SK-N-SH treated with all-trans-retinoic acid at 6 μM for 48 hours (cell line): ENCODE results near the gene PLAGL1.

Source experiments
- ATAC-seq: fragments of 200-7000 bp; cut with Tn5 transposase; 3 replicates; pipeline ENCODE4 v1.9.1; 2020; ENCODE audit warnings: mild to moderate bottlenecking, moderate library complexity
- ARNTL ChIP-seq: fragments of 450-650 bp; formaldehyde crosslinking; IDR thresholded peaks from 2 replicates; pipeline ENCODE4 v1.5.0; 2020; ENCODE audit warnings: low read depth, mild to moderate bottlenecking, moderate library complexity, borderline replicate concordance
- BACH2 ChIP-seq: fragments of 250-450 bp; sonication (Bioruptor Pico); IDR thresholded peaks from 2 replicates; pipeline ENCODE4 v1.9.0; 2021; ENCODE audit warnings: mild to moderate bottlenecking, borderline replicate concordance
- CREB5 ChIP-seq: fragments of 250-450 bp; sonication (Bioruptor Pico); IDR thresholded peaks from 2 replicates; pipeline ENCODE4 v1.5.1; 2020; ENCODE audit warnings: low read depth, mild to moderate bottlenecking, moderate library complexity
- CSRNP3 ChIP-seq: fragments of 250-450 bp; sonication (Bioruptor Pico); IDR thresholded peaks from 2 replicates; pipeline ENCODE4 v1.5.1; 2021; ENCODE audit warnings: mild to moderate bottlenecking, moderate library complexity
- ESRRG ChIP-seq: fragments of 250-450 bp; sonication (Bioruptor Pico); IDR thresholded peaks from 2 replicates; pipeline ENCODE4 v1.6.1; 2021; ENCODE audit warnings: mild to moderate bottlenecking
- GLIS3 ChIP-seq: fragments of 250-450 bp; sonication (Bioruptor Pico); IDR thresholded peaks from 2 replicates; pipeline ENCODE4 v1.5.0; 2020; ENCODE audit warnings: mild to moderate bottlenecking, moderate library complexity
- ISL1 ChIP-seq: fragments of 250-450 bp; sonication (Bioruptor Pico); IDR thresholded peaks from 2 replicates; pipeline ENCODE4 v2.1.2; 2022; ENCODE audit warnings: mild to moderate bottlenecking, moderate library complexity
- OSR1 ChIP-seq: fragments of 250-450 bp; sonication (Bioruptor Pico); IDR thresholded peaks from 2 replicates; pipeline ENCODE4 v1.8.0; 2022; ENCODE audit warnings: moderate library complexity, mild to moderate bottlenecking, inconsistent platforms
- PPARA ChIP-seq: fragments of 250-450 bp; sonication (Bioruptor Pico); IDR thresholded peaks from 2 replicates; pipeline ENCODE4 v1.5.0; 2020; ENCODE audit warnings: mild to moderate bottlenecking, borderline replicate concordance
- RARB ChIP-seq: fragments of 250-450 bp; sonication (Bioruptor Pico); IDR thresholded peaks from 2 replicates; pipeline ENCODE4 v1.8.0; 2021; ENCODE audit warnings: mild to moderate bottlenecking, moderate library complexity
- SNAI2 ChIP-seq: fragments of 250-450 bp; sonication (Bioruptor Pico); IDR thresholded peaks from 2 replicates; pipeline ENCODE4 v1.5.0; 2020; ENCODE audit warnings: mild to moderate bottlenecking, moderate library complexity
- TCF4 ChIP-seq: fragments of 250-450 bp; sonication (Bioruptor Pico); IDR thresholded peaks from 2 replicates; pipeline ENCODE4 v1.8.0; 2021; ENCODE audit warnings: mild to moderate bottlenecking, moderate library complexity, borderline replicate concordance
- TOX ChIP-seq: fragments of 250-450 bp; sonication (Bioruptor Pico); IDR thresholded peaks from 2 replicates; pipeline ENCODE4 v1.8.0; 2021; ENCODE audit warnings: mild to moderate bottlenecking, moderate library complexity, borderline replicate concordance
- TSHZ2 ChIP-seq: fragments of 250-450 bp; sonication (Bioruptor Pico); IDR thresholded peaks from 2 replicates; pipeline ENCODE4 v1.5.0; 2020; ENCODE audit warnings: mild to moderate bottlenecking, moderate library complexity
- ZC3H10 ChIP-seq: fragments of 250-450 bp; sonication (Bioruptor Pico); IDR thresholded peaks from 2 replicates; pipeline ENCODE4 v1.5.1; 2021; ENCODE audit warnings: mild to moderate bottlenecking, moderate library complexity
- ZFP3 ChIP-seq: fragments of 250-450 bp; sonication (Bioruptor Pico); IDR thresholded peaks from 2 replicates; pipeline ENCODE4 v1.5.0; 2020; ENCODE audit warnings: mild to moderate bottlenecking, moderate library complexity
- ZNF565 ChIP-seq: fragments of 450-650 bp; formaldehyde crosslinking; conservative IDR thresholded peaks from 2 replicates; pipeline ENCODE4 v1.5.0; 2020; ENCODE audit warnings: low read depth, mild to moderate bottlenecking, moderate library complexity
- ZNF70 ChIP-seq: fragments of 450-650 bp; formaldehyde crosslinking; IDR thresholded peaks from 2 replicates; pipeline ENCODE4 v1.5.0; 2020; ENCODE audit warnings: mild to moderate bottlenecking, moderate library complexity
- ZNF8 ChIP-seq: fragments of 450-650 bp; formaldehyde crosslinking; IDR thresholded peaks from 2 replicates; pipeline ENCODE4 v1.5.0; 2020; ENCODE audit warnings: mild to moderate bottlenecking, moderate library complexity
- TF ChIP-seq, protein P1 (sequence below): fragments of 250-450 bp; sonication (Bioruptor Pico); IDR thresholded peaks from 2 replicates; pipeline ENCODE4 v1.8.0; 2021; ENCODE audit warnings: low read depth, mild to moderate bottlenecking, moderate library complexity, borderline replicate concordance
- TF ChIP-seq, protein P2 (sequence below): fragments of 250-450 bp; sonication (Bioruptor Pico); IDR thresholded peaks from 2 replicates; pipeline ENCODE4 v1.8.0; 2020; ENCODE audit warnings: mild to moderate bottlenecking, moderate library complexity, borderline replicate concordance

The PLAGL1 gene

DNA sequence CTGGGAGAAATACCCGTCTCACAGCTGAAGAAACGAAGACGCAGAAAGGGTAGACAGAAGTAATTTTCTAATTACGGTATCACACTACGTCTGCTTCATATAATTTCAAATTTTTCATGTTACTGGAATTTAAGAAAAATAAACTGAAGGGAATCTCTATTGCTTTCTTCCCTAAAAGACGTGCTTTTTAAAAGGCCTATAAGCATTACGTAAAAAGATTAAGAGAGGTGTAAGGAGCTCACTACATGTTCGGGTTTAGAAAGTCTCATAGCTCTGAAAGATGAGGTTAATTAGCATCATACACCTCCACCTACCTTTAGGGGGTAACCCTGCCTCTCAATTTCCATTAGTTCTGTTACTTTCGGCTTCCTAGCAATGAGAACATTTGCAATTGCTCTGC, 787 bp upstream of the PLAGL1 start:
- TF ChIP-seq ZNF70 (CRISPR knock-in tag) (no peak), ISL1 (CRISPR knock-in tag) (no peak), ZNF565 (CRISPR knock-in tag) (no peak), CREB5 (CRISPR knock-in tag) (no peak), ARNTL (CRISPR knock-in tag) (no peak), ZNF8 (no peak), TSHZ2 (CRISPR knock-in tag) (no peak), CSRNP3 (no peak), ESRRG (no peak), PPARA (no peak), GLIS3 (CRISPR knock-in tag) (no peak), RARB (CRISPR knock-in tag) (no peak), OSR1 (CRISPR knock-in tag) (no peak), ZFP3 (CRISPR knock-in tag) (no peak)
- TF ChIP-seq, protein P1, sequence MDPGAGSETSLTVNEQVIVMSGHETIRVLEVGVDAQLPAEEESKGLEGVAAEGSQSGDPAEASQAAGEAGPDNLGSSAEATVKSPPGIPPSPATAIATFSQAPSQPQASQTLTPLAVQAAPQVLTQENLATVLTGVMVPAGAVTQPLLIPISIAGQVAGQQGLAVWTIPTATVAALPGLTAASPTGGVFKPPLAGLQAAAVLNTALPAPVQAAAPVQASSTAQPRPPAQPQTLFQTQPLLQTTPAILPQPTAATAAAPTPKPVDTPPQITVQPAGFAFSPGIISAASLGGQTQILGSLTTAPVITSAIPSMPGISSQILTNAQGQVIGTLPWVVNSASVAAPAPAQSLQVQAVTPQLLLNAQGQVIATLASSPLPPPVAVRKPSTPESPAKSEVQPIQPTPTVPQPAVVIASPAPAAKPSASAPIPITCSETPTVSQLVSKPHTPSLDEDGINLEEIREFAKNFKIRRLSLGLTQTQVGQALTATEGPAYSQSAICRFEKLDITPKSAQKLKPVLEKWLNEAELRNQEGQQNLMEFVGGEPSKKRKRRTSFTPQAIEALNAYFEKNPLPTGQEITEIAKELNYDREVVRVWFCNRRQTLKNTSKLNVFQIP (CRISPR knock-in tag), result no peak
- TF ChIP-seq, protein P2, sequence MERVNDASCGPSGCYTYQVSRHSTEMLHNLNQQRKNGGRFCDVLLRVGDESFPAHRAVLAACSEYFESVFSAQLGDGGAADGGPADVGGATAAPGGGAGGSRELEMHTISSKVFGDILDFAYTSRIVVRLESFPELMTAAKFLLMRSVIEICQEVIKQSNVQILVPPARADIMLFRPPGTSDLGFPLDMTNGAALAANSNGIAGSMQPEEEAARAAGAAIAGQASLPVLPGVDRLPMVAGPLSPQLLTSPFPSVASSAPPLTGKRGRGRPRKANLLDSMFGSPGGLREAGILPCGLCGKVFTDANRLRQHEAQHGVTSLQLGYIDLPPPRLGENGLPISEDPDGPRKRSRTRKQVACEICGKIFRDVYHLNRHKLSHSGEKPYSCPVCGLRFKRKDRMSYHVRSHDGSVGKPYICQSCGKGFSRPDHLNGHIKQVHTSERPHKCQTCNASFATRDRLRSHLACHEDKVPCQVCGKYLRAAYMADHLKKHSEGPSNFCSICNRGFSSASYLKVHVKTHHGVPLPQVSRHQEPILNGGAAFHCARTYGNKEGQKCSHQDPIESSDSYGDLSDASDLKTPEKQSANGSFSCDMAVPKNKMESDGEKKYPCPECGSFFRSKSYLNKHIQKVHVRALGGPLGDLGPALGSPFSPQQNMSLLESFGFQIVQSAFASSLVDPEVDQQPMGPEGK (CRISPR knock-in tag), result no peak
- no peak for ATAC-seq

- peak; percentile 67 for ATAC-seq
- TF ChIP-seq ISL1 (CRISPR knock-in tag) (no peak), TCF4 (CRISPR knock-in tag) (no peak), GLIS3 (CRISPR knock-in tag) (no peak), SNAI2 (CRISPR knock-in tag) (no peak), TSHZ2 (CRISPR knock-in tag) (no peak), RARB (CRISPR knock-in tag) (no peak), CSRNP3 (no peak), BACH2 (CRISPR knock-in tag) (no peak), ESRRG (no peak), ZC3H10 (CRISPR knock-in tag) (no peak), TOX (CRISPR knock-in tag) (no peak), ARNTL (CRISPR knock-in tag) (no peak), OSR1 (CRISPR knock-in tag) (no peak), CREB5 (CRISPR knock-in tag) (no peak), ZNF8 (no peak), ZNF565 (CRISPR knock-in tag) (no peak)
Measured at GRCh38 chr6:144007478-144008119, 460 bp downstream of the PLAGL1 start.
